Lung microvascular endothelial cell (primary cell): Measurements from ENCODE around the gene KRTAP27-1. TPM values are rescaled to one million over a fixed set of nuclear protein-coding genes. Genes with fewer than 3 reads are reported as not detected.

Experiments
- DNase-seq, 2 donors: peaks; one replicate each; pipeline versions ENCODE4 v3.0.0 to v3.0.0-alpha.2; 2010; ENCODE audit warnings: low read depth in 2 of 2
- total RNA-seq: library from RNA; depleted of rRNA; stranded (reverse); fragments of >200 nt; gene quantifications from 2 replicates; pipeline ENCODE4 v1.2.1, GENCODE V29; 2014

The KRTAP27-1 gene, protein sequence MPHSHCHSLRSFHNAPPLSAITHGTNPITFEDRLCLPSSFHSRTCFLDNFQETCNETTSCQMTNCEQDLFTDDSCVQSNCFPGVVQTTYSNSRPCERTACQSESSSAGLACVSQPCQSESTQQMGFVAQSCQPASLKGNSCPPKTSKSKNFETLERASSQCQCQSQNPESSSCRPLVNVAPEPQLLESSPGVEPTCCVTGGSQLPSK
- not detected in 2 replicates for total RNA-seq

DNA sequence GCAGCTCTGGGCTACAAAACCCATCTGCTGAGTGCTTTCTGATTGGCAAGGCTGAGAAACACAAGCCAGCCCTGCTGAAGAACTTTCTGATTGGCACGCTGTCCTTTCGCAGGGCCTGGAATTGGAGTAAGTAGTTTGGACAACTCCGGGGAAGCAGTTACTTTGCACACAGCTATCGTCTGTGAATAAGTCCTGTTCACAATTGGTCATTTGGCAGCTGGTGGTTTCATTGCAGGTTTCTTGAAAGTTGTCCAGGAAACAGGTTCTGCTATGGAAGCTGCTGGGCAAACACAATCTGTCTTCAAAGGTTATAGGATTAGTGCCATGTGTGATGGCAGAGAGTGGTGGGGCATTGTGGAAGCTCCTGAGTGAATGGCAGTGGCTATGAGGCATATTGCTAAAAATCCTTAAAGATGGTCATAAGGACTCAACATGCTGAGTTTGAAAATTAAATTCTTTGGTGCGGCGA is at the start of gene KRTAP27-1:
TSS of gene KRTAP27-1 (minus strand) at position 419 of the 469 bp plus-strand sequence. CDS start at position 393, 26 bp downstream.
- no peak for DNase-seq

DNA sequence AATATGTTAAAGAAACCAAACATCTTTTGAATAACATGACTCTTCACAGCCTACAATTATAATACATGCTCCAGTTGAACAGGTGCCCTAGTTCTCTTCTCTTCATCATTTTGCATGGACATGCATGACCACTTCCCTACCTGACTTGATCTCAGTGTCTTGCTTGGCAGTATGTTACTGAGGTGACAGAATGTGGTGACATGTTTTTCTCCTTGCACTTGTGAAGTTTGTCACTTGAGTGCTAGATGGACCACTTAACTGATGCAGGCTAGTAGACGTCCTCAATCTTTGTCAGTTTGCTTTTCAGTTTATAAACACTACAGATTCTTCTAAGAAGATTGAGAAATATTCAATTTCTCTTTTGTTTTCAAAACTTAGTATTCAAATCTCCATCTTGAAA is 44.7 kb upstream of the KRTAP27-1 start:
- no peak for DNase-seq

GRCh38 chr21:30372139-30372770 is 34.8 kb upstream of the KRTAP27-1 start, which contains the start of gene KRTAP13-2:
KRTAP13-2 (minus strand) TSS chr21:30372271; CDS start chr21:30372213, 58 bp downstream.
- DNase-seq, result no peak

- DNase-seq, result no peak
Observed at GRCh38 chr21:30355906-30356305, 18.4 kb upstream of the KRTAP27-1 start.

- DNase-seq, result no peak
Observed at GRCh38 chr21:30354308-30355005, 17.0 kb upstream of the KRTAP27-1 start.

DNA sequence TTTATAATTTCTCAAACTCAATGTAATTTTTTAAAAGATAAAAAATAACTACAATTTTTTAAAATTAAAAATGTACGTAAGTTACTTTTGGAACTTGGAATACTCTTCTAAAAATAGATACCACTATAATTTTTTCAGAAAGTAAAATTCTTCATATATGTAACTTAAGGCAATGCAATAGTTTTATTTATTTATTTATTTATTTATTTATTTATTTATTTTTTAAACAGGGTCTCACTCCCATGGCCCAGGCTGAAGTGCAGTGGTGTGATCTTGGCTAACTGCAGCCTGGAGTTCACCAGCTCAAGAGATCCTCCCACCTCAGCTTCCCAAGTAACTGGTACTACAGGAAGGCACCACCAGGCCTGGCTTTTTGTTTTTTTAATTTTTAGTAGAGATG is 14.0 kb upstream of the KRTAP27-1 start:
- no peak for DNase-seq

- no peak for DNase-seq
Observed at GRCh38 chr21:30349572-30349971, 12.1 kb upstream of the KRTAP27-1 start.

DNA sequence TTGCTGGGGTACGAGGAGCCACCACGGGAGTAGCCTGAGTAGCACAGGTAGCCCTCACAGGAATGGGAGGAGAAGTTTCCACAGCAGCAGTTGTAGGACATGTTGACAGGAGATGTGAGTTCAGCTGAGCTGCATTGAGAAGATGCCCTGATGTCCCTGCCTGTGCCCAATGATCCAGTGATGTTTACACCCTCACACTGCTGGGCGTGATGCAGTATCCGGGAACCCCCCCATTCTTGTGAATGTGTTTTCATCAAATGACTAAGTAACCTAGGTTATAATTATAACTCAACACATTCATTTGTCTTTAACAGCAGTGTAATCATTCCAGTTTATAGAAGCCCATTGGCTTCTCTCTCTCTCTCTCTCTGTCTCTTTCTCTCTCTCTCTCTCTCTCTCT is 11.0 kb upstream of the KRTAP27-1 start, which contains the start of gene KRTAP23-1:
TSS of gene KRTAP23-1 (minus strand) at position 101 of the 400 bp plus-strand sequence. CDS start at position 101, 0 bp downstream.
- no peak for DNase-seq

- no peak for DNase-seq
Observed at GRCh38 chr21:30345014-30345413, 7.5 kb upstream of the KRTAP27-1 start.

- peak; percentile 13 to 24 for DNase-seq
Observed at GRCh38 chr21:30340714-30341573, 3.5 kb upstream of the KRTAP27-1 start.

GRCh38 chr21:30338717-30339116 is 1.2 kb upstream of the KRTAP27-1 start:
- DNase-seq, result no peak

DNA sequence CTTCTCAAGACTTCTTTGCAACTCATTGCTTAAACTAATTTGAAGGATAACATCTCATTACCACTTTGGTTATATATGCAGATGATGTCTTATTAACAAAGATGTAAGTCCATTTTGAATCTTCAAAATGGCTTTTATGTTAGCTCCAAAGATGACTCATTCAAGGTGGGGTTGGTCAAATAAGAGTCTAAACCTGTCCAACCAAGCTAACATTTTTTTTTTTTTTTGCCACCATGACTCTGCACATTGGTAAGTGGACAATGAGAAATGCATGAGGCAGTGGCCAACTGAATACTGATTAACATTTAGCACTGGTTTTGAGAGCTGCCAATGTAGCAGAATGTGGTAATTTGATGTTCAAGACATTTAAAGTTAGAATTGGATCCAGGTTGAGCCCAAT is 278 bp upstream of the KRTAP27-1 start:
- DNase-seq, result no peak

GRCh38 chr21:30336596-30336995 is 898 bp downstream of the KRTAP27-1 start:
- no peak for DNase-seq

GRCh38 chr21:30333736-30334135 is 3.8 kb downstream of the KRTAP27-1 start:
- DNase-seq, result no peak

- no peak for DNase-seq
Observed at GRCh38 chr21:30332681-30333080, 4.8 kb downstream of the KRTAP27-1 start.

GRCh38 chr21:30329203-30329875 is 8.2 kb downstream of the KRTAP27-1 start:
- no peak for DNase-seq

GRCh38 chr21:30326390-30326789 is 11.1 kb downstream of the KRTAP27-1 start:
- DNase-seq, result no peak

- no peak for DNase-seq
Observed at GRCh38 chr21:30320215-30320614, 17.3 kb downstream of the KRTAP27-1 start, which contains the start of gene KRTAP26-1. KRTAP26-1 (minus strand) TSS chr21:30320315; CDS start chr21:30320035, 280 bp downstream.

DNA sequence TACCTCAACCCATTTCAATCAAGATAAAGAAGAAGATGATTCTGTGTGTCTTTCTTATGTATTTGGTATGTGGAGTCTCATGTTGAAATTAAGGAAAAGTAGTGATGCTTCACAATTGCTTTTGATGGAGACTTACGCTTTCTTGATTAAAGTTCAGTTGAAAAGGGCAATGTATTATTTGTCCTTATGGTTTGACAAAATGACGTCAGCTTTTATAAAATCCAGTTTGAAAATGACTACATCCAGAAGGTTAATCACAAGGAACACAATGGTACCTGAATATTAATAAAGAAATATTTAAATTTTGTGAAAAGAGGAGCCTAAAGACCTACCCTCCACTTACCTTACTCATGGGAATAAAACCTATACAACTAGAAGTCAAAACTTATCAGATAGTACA is 21.8 kb downstream of the KRTAP27-1 start:
- no peak for DNase-seq

DNA sequence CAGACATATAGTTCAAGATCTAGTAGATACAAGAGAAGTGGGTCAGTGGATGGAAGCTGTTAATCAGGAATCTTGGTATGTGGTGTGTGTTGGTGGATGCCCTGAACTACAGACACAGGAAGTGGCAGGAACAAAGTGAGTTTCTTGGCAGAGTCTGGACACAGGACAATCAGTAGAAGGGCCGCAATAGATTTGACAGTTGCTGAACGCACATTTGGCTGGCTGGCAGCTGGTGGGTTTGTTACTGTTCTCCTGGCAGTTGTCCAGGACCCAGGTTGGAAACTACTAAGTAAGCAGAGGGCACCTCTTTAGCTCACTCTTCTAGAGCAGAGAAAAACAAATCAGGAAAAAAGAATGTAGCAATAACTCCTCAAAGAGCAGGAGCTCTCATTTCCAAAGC is 30.6 kb downstream of the KRTAP27-1 start:
- DNase-seq, result no peak

DNA sequence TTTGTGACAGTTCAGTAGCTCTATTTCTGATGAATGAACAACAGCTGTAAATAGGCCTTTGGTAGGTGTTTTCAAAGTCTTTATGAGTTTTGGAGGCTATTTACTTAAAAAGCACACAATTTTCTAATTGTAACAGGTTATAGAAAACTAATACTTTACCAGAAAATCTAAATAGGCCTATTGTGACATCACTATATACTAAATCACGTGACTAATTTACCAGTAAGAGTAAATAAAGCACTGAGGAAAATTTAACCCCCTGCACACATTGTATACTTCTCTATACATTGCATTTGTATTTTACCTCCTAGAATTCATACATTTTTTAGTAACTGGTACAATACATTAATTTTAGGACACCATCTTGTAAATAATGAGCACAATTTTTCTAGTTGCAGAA is 32.4 kb downstream of the KRTAP27-1 start:
- no peak for DNase-seq
